Fibroblast of the aortic adventitia (primary cell): ENCODE measurements around the gene S100PBP. TPM values are rescaled to one million over a fixed set of nuclear protein-coding genes. Genes with fewer than 3 reads are reported as not detected.

ENCODE experiments used
- DNase-seq: peaks from one replicate; pipeline ENCODE4 v3.0.0-alpha.2; 2010; ENCODE audit warnings: low read depth
- H3K4me3 ChIP-seq: 2 replicates; pipeline ENCODE4 v1.5.1; 2011; ENCODE audit warnings: low read depth, mild to moderate bottlenecking, control low read depth, low read length, moderate library complexity
- total RNA-seq: library from RNA; depleted of rRNA; stranded (reverse); fragments of >200 nt; gene quantifications from 2 replicates; pipeline ENCODE4 v1.2.3, GENCODE V29; 2012; ENCODE audit warnings: low replicate concordance
- TF ChIP-seq, protein P1 (sequence below): IDR thresholded peaks from 2 replicates; pipeline ENCODE4 v1.5.1; 2011; ENCODE audit warnings: mild to moderate bottlenecking, low read length, control low read depth, inconsistent platforms; ENCODE audit not compliant: insufficient read depth

S100PBP gene
- total RNA-seq, 1 donor, result 42.4 TPM

DNA sequence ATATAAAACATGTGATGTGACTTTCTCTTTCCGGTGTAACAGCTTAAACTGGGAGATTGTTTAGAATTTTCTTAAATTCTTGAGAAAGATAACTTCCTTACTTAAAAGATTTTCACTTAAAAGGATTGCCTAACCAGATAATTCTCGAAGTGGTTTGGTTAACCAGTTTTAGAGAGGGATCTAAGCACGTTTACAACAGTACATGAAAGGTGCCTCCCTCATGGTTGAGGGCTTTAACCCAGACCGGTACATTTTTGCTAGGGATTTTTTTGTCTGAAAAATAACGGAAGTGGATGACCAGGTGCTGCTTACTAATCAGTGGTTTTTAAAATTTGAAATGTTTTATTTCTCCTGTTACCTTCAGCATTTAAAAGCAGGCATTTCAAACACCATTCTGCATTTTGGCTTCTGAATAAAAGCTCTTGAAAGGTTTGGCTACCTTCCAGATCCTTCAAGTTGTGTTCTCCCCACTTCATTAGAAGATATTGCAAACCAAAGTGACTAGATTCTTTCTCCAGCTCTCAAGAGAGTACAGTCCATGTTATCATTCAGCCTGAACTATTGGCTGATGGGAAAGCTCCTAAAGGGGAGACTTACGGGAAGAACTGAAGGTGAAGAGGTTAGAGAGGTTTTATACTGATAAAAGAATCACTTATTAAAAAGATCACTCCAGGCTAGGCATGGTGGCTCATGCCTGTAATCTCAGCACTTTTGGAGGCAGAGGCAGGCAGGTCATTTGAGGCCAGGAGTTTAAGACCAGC, 12.8 kb downstream of the S100PBP start:
- TF ChIP-seq, protein P1, sequence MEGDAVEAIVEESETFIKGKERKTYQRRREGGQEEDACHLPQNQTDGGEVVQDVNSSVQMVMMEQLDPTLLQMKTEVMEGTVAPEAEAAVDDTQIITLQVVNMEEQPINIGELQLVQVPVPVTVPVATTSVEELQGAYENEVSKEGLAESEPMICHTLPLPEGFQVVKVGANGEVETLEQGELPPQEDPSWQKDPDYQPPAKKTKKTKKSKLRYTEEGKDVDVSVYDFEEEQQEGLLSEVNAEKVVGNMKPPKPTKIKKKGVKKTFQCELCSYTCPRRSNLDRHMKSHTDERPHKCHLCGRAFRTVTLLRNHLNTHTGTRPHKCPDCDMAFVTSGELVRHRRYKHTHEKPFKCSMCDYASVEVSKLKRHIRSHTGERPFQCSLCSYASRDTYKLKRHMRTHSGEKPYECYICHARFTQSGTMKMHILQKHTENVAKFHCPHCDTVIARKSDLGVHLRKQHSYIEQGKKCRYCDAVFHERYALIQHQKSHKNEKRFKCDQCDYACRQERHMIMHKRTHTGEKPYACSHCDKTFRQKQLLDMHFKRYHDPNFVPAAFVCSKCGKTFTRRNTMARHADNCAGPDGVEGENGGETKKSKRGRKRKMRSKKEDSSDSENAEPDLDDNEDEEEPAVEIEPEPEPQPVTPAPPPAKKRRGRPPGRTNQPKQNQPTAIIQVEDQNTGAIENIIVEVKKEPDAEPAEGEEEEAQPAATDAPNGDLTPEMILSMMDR, result no peak
- no peak for DNase-seq

DNA sequence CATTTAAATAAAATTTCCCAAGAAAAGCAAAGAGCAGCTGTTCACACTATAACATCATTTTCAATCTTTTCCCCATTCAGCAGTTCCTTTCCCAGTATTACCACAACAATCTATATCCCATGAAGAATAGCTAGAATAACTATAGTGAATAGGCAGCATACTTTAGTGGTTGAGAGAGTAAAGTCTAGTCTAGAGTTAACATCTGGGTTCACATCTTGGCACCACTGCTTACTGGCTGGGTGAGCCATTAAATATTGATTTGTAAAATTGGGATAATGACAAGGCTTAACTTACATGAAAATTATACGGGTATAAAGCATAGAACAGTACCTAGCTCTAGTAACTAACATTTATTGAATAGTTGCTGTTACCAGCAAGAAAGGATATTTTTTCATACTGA, 14.4 kb downstream of the S100PBP start:
- no peak for DNase-seq
- H3K4me3 ChIP-seq, result no peak overlapping the region
- TF ChIP-seq, protein P1, result no peak

More for the DNA sequence above, 12.8 kb downstream of the S100PBP start:
- no peak overlapping the region for H3K4me3 ChIP-seq

DNA sequence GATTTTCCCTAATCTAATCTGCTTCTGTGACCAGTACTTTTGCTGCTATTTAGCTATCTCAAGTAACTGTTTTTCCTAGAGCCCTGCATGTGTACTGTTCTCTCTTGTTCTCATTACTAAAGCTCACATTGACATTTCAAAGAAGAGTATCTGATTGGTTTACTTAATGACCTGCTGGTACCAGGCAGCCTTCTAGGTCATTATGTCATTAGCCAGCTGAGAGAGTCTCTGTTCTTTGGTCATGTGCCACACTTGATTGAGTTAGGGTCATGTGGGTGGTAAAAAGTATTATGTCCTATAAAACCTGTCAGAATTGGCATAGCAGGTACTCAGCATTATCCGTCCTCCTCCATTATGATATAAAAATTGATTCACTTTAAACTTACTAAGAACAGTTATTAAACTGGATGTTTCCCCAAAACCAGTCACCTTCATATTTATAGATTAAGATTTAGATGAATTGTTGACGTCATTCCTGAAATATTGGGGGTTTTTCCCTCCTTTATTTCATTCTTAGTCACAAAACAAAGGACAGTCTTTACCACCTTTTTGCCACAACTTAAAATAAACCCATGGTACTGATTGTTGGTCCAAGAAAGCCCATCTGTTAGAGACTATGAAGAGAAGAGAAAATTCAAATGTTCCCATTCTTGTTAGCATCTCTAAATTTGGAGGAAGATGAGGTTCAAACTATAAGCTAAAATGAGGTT, 31.1 kb downstream of the S100PBP start:
- TF ChIP-seq, protein P1, result no peak
- DNase-seq, result no peak
- H3K4me3 ChIP-seq, result no peak overlapping the region

DNA sequence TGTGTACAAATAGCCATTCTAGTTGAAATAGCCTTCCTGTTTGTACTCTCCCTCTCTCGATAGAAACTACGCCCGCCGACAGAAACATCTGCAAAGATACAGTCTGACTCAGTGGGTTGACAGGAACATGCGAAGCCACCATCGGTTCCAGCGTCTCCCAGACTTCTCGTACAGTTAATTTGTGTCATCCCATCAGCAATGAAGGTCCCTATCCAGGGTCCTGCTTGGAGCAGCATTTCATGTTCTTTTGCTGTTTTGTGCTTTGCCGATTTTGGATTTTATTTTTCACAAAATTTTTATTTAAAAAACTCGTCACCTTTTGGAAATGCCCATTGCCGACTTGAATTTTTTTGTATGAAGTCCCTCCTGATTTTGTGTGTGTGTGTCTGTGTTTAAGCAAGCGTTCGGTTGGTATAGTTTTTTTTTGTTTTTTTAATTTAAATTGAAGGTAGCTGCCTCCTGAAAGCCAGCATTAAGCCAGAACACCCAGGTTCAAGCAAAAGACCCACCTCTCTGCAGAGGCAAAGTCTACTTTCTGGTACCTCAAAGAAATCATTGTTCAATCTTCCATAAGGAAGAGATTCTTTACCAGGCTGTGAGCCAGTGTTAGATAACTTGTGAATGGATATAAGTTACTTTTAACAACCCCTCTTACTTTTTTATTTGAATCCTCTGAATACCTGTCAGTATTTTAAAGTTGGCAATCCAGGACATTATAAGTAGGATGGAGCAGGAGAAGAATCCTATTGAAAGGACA, 38.6 kb downstream of the S100PBP start:
- no peak for DNase-seq
- TF ChIP-seq, protein P1, result no peak
- H3K4me3 ChIP-seq, result no peak overlapping the region

DNA sequence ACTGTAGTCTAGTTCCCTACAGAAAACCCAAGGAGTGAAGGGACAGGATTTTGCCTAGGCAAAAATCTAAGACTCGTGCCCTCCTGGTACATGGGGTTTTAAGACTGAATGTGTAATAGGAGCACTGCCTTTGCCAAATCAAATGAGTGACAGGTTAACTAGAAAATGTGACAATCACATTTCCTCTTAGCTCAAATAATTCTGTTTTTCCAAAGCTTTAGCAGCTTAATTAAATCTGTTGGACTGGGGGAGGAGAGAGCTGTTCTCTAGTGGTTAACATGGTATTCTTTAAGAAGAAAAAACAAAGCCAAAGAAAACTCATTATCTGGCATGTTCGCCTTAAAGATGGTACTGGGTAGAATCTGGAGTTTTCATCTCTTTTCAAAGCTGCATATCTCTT, 40.7 kb downstream of the S100PBP start:
- DNase-seq, result no peak
- TF ChIP-seq, protein P1, result no peak
- no peak overlapping the region for H3K4me3 ChIP-seq

DNA sequence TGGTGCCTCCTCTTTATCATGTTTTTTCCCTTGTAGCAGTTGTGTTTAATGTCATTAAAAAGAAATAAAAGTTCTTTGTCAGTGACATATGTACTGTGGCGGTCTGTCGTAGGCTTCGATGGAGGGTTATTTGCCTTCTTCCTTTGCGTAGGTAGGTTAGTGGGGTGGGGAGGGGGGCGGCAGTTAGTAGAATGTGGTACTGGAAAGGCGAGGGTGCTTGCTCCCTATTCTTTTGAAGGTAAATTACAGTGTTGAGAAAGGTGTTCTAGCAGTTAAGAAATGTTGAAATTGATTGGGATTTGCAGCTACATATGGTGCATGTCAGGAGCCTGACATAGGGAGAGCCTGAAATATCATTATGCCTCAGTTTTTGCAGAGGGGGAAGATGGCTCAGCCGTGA, 41.3 kb downstream of the S100PBP start:
- TF ChIP-seq, protein P1, result no peak
- no peak for DNase-seq
- no peak overlapping the region for H3K4me3 ChIP-seq
